ENCODE measurements around the gene UQCC5. TPM values are rescaled to one million over a fixed set of nuclear protein-coding genes. Genes with fewer than 3 reads are reported as not detected.
A peak's percentile ranks its signal among the peaks of the same experiment; 100 is the strongest.

Gene UQCC5
- total RNA-seq, 1 donor from 2014 or later: 16.3 TPM

DNA sequence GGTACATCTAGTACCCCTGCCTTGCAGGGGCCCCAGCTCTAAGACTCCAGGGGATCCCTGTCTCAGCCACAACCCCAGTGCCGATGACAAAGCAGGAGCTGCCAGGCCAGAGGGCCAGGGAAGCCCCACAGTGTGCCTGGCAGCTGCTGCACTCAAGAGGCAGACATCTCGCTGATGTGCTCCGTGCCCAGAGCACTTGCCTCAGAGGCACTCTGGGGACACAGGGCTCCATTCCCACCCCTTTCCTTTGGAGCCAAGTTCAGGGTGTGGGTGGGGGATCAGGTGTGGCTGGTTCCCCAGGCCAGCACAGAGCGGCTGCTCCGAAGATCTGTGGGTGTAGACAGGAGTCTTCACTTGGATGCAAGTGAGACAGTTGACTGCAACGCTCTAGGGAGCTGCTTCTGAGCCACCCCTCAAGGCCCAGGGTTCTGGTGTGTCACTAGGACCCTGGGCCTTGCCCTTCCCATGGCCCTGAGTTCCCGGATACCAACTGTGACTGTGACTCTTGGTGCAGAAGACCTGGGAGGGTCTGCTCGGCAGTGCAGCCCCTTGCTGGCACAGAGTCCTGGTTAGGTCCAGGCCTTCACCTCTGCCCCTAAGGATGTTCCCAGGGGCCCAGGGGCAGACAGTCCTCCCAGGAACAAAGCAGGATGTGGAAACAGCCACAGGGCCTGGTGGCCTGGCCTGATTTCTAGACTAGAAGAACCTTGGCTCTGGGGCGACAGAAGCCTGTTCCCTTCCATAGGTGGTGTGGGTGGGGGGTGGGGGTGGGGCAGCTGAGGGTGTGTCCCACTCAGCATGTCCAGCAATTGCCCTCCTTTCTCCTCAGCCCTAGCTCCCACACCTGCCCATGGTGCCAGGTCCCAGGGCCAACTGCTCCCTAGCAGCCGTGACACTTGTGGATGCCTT lies 5.2 kb upstream of the UQCC5 start:
- H3K4me3 ChIP-seq: no peak overlapping the region

DNA sequence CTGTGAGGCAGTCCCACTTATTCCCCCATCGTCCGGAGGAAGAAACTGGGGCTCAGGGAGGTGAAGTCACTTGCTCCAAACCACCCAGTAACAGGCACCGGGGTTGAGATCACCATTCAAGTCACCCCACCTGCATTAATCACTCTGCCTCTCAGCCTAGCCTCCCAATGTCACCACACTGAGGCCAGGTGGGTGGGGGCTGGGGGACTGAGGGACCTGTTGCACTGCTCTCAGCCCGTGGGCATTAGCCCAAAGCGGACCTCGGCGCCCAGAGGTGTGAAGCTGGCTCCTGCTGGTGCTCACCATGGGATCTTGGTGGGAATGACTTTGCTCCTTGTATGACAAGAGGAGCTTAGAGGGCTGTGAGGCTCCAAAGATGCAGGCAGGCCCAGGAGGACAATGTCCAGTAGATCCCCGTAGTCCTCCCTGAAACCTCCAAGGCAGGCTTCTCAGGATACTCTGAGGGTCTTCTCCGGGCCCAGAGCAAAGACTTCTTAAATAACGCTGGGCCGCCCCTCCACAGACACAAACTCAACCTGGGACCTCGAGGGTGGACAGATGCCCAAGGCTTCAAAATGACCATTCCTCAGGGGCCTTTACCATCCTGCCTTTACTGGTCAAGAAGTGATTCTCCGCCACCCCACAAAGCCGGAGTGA lies 4.4 kb upstream of the UQCC5 start:
- H3K9me3 ChIP-seq: no peaks in the 10 kb centered on the region
- peaks cover 66% of the 10 kb centered on the region for H3K4me1 ChIP-seq
- TF ChIP-seq, protein P1, sequence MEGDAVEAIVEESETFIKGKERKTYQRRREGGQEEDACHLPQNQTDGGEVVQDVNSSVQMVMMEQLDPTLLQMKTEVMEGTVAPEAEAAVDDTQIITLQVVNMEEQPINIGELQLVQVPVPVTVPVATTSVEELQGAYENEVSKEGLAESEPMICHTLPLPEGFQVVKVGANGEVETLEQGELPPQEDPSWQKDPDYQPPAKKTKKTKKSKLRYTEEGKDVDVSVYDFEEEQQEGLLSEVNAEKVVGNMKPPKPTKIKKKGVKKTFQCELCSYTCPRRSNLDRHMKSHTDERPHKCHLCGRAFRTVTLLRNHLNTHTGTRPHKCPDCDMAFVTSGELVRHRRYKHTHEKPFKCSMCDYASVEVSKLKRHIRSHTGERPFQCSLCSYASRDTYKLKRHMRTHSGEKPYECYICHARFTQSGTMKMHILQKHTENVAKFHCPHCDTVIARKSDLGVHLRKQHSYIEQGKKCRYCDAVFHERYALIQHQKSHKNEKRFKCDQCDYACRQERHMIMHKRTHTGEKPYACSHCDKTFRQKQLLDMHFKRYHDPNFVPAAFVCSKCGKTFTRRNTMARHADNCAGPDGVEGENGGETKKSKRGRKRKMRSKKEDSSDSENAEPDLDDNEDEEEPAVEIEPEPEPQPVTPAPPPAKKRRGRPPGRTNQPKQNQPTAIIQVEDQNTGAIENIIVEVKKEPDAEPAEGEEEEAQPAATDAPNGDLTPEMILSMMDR (IDR thresholded peaks at IDR 0.05): no peak
- H3K27ac ChIP-seq: peak overlapping the region; percentile 60
- H3K4me3 ChIP-seq: peak overlapping the region; percentile 70
- ATAC-seq (no peak), DNase-seq (no peak)
- intact Hi-C loops (cut with DNase I): no loop called here
- H3K36me3 ChIP-seq: peaks cover 13% of the 10 kb centered on the region
- H3K27me3 ChIP-seq (ENCODE audit: low read depth): no peaks in the 10 kb centered on the region

More for the DNA sequence above, 5.2 kb upstream of the UQCC5 start:
- Histone ChIP-seq H3K36me3 (peaks cover 13% of the 10 kb centered on the region), H3K27ac (peak overlapping the region; percentile 60), H3K9me3 (no peaks in the 10 kb centered on the region), H3K27me3 (ENCODE audit: low read depth) (no peaks in the 10 kb centered on the region), H3K4me1 (peaks cover 74% of the 10 kb centered on the region)
- DNase-seq (no peak), ATAC-seq (no peak)
- intact Hi-C loops (cut with DNase I): no loop called here
- TF ChIP-seq, protein P1 (IDR thresholded peaks at IDR 0.05): no peak

- DNase-seq (no peak), ATAC-seq (no peak)
- Histone ChIP-seq H3K27me3 (ENCODE audit: low read depth) (no peaks in the 10 kb centered on the region), H3K27ac (peak overlapping the region; percentile 60), H3K4me3 (peak overlapping the region; percentile 70), H3K4me1 (peaks cover 65% of the 10 kb centered on the region), H3K9me3 (no peaks in the 10 kb centered on the region), H3K36me3 (peaks cover 13% of the 10 kb centered on the region)
- intact Hi-C loops (cut with DNase I): no loop called here
- TF ChIP-seq, protein P1 (IDR thresholded peaks at IDR 0.05): no peak
Observed at GRCh38 chr3:52532517-52532837, 3.9 kb upstream of the UQCC5 start.

DNA sequence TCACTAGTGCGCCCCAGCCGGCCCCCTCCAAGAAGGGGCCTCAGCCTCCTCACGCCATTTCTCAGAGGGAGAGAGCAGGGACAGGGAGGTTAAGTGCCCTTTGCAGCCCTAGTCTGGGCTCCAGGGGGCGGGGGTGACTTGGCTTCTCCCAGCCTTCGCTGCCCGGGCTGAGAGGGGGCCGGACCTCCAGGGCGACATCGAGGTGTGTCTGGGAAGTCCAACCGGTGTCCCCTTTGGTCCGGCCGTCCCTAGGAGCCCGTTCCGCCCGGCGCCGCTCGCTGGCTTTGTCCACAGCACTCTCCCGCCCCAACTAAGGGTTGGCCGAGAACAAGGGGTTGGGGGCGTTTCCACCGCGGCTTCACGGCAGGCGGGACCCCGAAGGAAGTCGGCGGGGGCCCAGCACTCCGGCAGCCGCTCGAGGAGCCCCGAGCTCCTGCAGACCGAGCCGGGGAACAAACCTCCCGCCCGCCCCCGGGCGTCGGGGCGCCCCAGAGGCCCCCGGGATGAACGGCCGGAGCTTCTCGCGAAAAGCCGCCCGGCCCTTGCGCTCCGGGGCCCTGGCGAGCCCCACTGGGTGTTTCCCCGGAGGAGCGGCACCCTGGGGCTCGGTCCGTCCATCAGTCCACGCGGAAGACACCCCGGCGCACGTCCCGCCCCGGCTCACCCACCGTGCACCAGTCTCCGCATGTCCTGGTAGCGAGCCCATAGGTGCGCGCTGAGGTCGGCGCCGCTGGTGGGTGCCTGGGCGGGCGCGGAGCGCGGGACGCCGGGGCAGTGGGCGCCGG lies 3.4 kb upstream of the UQCC5 start:
- TF ChIP-seq, protein P1 (IDR thresholded peaks at IDR 0.05): no peak
- peaks cover 8% of the 10 kb centered on the region for H3K36me3 ChIP-seq
- intact Hi-C loops (cut with DNase I): no loop called here
- no peaks in the 10 kb centered on the region for H3K27me3 ChIP-seq (ENCODE audit: low read depth)
- H3K4me1 ChIP-seq: peaks cover 69% of the 10 kb centered on the region
- H3K4me3 ChIP-seq: peak overlapping the region; percentile 70
- no peaks in the 10 kb centered on the region for H3K9me3 ChIP-seq
- ATAC-seq: no peak
- DNase-seq: no peak
- peak overlapping the region; percentile 60 for H3K27ac ChIP-seq

DNA sequence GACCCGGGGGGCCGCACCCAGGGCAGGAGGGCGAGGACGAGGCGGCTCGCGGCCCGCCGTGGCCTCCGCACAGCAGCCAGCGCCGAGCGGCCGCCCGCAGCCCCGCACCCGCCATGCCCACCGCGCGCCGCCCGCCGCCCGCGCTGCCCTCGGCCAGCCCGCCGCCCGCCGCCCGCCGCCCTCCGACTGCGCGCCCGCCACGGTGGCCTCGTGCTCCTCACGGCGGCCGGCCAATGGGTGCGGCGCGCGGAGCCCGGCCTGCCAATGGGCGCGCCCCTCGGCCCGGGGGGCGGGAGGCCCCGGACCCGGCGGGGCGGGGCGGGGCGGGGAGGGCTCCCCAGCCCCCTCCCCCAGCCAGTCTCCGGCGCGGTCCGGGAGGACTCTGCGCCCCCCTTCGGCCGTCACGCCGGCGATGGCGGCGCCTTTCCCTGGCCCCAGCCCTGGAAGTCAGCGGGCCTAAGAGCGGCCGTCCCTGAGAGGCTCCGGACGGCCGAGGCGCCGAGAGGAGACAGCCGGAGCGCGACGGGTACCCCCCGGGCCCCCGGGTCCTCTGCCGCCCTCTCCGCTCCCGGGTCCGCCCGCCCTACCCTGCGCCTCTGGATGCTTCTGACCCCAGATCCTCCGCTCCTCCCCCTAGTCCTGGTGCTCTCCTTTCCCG lies 2.7 kb upstream of the UQCC5 start, which contains the start of gene NT5DC2:
NT5DC2 (minus strand) TSS at position 235 of the 658 bp plus-strand sequence; CDS start at position 115, 120 bp downstream.
- no peaks in the 10 kb centered on the region for H3K27me3 ChIP-seq (ENCODE audit: low read depth)
- H3K27ac ChIP-seq: peak within 1 kb of the TSS; percentile 77
- ATAC-seq: peak; percentile 52 to 54
- H3K36me3 ChIP-seq: peaks cover 2% of the 10 kb centered on the region
- intact Hi-C loops (cut with DNase I): no loop called here
- H3K9me3 ChIP-seq: no peaks in the 10 kb centered on the region
- H3K4me1 ChIP-seq: peaks cover 76% of the 10 kb centered on the region
- DNase-seq: no peak
- H3K4me3 ChIP-seq: peak within 1 kb of the TSS; percentile 70
- TF ChIP-seq, protein P1 (IDR thresholded peaks at IDR 0.05): no peak
